ENCODE data around the gene IL1RL1.

IL1RL1 gene

GRCh38 chr2:102310964-102311640 lies at the start of gene IL1RL1:
TSS of gene IL1RL1 (plus strand) at chr2:102311563. CDS start at chr2:102338265, 26,702 bp downstream.
- no peak for DNase-seq (ENCODE audit: low read depth in 1 of 2, low spot score in 1 of 2)

- DNase-seq (ENCODE audit: low read depth in 1 of 2, low spot score in 1 of 2) = no peak
Measured at GRCh38 chr2:102262216-102263129, 48.9 kb upstream of the IL1RL1 start.

- no peak for DNase-seq (ENCODE audit: low read depth in 1 of 2, low spot score in 1 of 2)
Measured at GRCh38 chr2:102264952-102265351, 46.4 kb upstream of the IL1RL1 start.

- DNase-seq (ENCODE audit: low read depth in 1 of 2, low spot score in 1 of 2) = no peak
Measured at GRCh38 chr2:102266204-102266603, 45.2 kb upstream of the IL1RL1 start.

GRCh38 chr2:102267774-102268173 lies 43.6 kb upstream of the IL1RL1 start:
- no peak for DNase-seq (ENCODE audit: low read depth in 1 of 2, low spot score in 1 of 2)

- DNase-seq (ENCODE audit: low read depth in 1 of 2, low spot score in 1 of 2) = no peak
Measured at GRCh38 chr2:102268510-102269199, 42.7 kb upstream of the IL1RL1 start.

- no peak for DNase-seq (ENCODE audit: low read depth in 1 of 2, low spot score in 1 of 2)
Measured at GRCh38 chr2:102269200-102269524, 42.2 kb upstream of the IL1RL1 start.

- DNase-seq (ENCODE audit: low read depth in 1 of 2, low spot score in 1 of 2) = no peak
Measured at GRCh38 chr2:102271844-102272243, 39.5 kb upstream of the IL1RL1 start.

GRCh38 chr2:102273619-102274211 lies 37.6 kb upstream of the IL1RL1 start:
- DNase-seq (ENCODE audit: low read depth in 1 of 2, low spot score in 1 of 2) = no peak

- DNase-seq (ENCODE audit: low read depth in 1 of 2, low spot score in 1 of 2) = no peak
Measured at GRCh38 chr2:102276549-102277201, 34.7 kb upstream of the IL1RL1 start.

GRCh38 chr2:102277202-102277700 lies 34.1 kb upstream of the IL1RL1 start:
- DNase-seq (ENCODE audit: low read depth in 1 of 2, low spot score in 1 of 2) = no peak

GRCh38 chr2:102278720-102279390 lies 32.5 kb upstream of the IL1RL1 start:
- DNase-seq (ENCODE audit: low read depth in 1 of 2, low spot score in 1 of 2) = no peak

- no peak for DNase-seq (ENCODE audit: low read depth in 1 of 2, low spot score in 1 of 2)
Measured at GRCh38 chr2:102279391-102279735, 32.0 kb upstream of the IL1RL1 start.

GRCh38 chr2:102282678-102283091 lies 28.7 kb upstream of the IL1RL1 start:
- DNase-seq (ENCODE audit: low read depth in 1 of 2, low spot score in 1 of 2) = no peak

- no peak for DNase-seq (ENCODE audit: low read depth in 1 of 2, low spot score in 1 of 2)
Measured at GRCh38 chr2:102283996-102284395, 27.4 kb upstream of the IL1RL1 start.

GRCh38 chr2:102284611-102285010 lies 26.8 kb upstream of the IL1RL1 start:
- no peak for DNase-seq (ENCODE audit: low read depth in 1 of 2, low spot score in 1 of 2)

GRCh38 chr2:102285368-102285767 lies 26.0 kb upstream of the IL1RL1 start:
- no peak for DNase-seq (ENCODE audit: low read depth in 1 of 2, low spot score in 1 of 2)

GRCh38 chr2:102286041-102286440 lies 25.3 kb upstream of the IL1RL1 start:
- no peak for DNase-seq (ENCODE audit: low read depth in 1 of 2, low spot score in 1 of 2)

- DNase-seq (ENCODE audit: low read depth in 1 of 2, low spot score in 1 of 2) = no peak
Measured at GRCh38 chr2:102289129-102289528, 22.2 kb upstream of the IL1RL1 start.

GRCh38 chr2:102290594-102290993 lies 20.8 kb upstream of the IL1RL1 start:
- DNase-seq (ENCODE audit: low read depth in 1 of 2, low spot score in 1 of 2) = no peak
